Keratinocyte (primary cell): ENCODE measurements around the gene ZMIZ1.

ENCODE experiments used
- EZH2 ChIP-seq: IDR thresholded peaks from one replicate; pipeline ENCODE4 v1.6.1; 2012; ENCODE audit warnings: inconsistent platforms, mild to moderate bottlenecking, low read length, moderate library complexity
- TF ChIP-seq, protein P1 (sequence below), 3 experiments: IDR thresholded peaks in 1 of 3; conservative IDR thresholded peaks in 1 of 3; optimal IDR thresholded peaks in 1 of 3; 2 replicates in 2 of 3; 3 replicates in 1 of 3; pipeline versions ENCODE3 to v1.5.1; 2011; ENCODE audit warnings: low read length in 3 of 3, mild to moderate bottlenecking in 3 of 3, moderate library complexity in 2 of 3, control low read depth in 1 of 3, inconsistent platforms in 1 of 3; ENCODE audit not compliant: insufficient read depth in 2 of 3; ENCODE audit errors: extremely low read depth in 1 of 3

DNA sequence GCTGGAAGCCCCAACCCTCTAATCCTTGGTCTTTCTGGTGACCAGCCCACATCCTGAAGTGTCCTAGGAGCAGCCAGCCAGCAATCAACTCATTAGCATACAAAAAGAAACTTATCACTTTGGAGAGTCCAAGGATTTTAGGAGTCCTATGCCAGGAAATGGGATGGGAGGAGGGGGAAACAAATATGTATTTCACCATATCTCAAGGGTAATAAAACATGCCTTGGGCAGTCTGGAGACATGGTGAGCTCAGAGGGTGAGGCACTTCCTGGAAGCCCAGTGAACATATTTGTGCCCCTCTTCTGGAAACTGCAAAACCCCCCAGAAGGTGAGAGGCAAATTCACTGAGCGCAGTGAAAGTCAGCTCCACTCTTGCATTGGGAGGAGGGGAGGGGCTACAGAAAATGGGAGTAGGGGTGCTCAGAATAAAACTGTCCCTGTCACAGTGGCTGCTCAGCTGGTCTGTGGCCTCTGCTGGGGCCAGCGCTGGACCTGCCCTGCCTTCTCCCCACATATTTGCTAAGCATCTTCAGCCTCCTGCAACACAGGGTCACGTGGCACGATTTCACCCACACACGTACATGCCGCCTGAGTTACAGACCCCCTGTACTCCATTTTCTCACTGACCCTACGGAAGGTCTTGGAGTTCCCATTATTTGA, 17.7 kb upstream of the ZMIZ1 start:
- TF ChIP-seq, protein P1, sequence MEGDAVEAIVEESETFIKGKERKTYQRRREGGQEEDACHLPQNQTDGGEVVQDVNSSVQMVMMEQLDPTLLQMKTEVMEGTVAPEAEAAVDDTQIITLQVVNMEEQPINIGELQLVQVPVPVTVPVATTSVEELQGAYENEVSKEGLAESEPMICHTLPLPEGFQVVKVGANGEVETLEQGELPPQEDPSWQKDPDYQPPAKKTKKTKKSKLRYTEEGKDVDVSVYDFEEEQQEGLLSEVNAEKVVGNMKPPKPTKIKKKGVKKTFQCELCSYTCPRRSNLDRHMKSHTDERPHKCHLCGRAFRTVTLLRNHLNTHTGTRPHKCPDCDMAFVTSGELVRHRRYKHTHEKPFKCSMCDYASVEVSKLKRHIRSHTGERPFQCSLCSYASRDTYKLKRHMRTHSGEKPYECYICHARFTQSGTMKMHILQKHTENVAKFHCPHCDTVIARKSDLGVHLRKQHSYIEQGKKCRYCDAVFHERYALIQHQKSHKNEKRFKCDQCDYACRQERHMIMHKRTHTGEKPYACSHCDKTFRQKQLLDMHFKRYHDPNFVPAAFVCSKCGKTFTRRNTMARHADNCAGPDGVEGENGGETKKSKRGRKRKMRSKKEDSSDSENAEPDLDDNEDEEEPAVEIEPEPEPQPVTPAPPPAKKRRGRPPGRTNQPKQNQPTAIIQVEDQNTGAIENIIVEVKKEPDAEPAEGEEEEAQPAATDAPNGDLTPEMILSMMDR (optimal IDR thresholded peaks at IDR 0.05 in 1 of 3, IDR thresholded peaks at IDR 0.05 in 1 of 3, conservative IDR thresholded peaks at IDR 0.05 in 1 of 3; ENCODE audit: extremely low read depth in 1 of 3, insufficient read depth in 2 of 3, low read length in 3 of 3): no peak
- no peak for TF ChIP-seq EZH2
